AG04450 (cell line): Measurements from ENCODE around the gene STAP1. TPM values are rescaled to one million over a fixed set of nuclear protein-coding genes. Genes with fewer than 3 reads are reported as not detected.

Experiments used
- CTCF ChIA-PET: fragments of 300-600, 350-600 bp; formaldehyde crosslinking; extraction: SDS; loops from one replicate; lab custom pipeline; 2022; ENCODE audit warnings: antibody characterized with exemption, inconsistent platforms; lab: Charles Lee
- POLR2A ChIA-PET: fragments of 350-600 bp; formaldehyde crosslinking; extraction: SDS; loops from one replicate; lab custom pipeline; 2021; ENCODE audit warnings: antibody characterized with exemption, inconsistent platforms; lab: Yijun Ruan, JAX
- DNase-seq: peaks from one replicate; pipeline ENCODE4 v3.0.0-alpha.2; 2011; ENCODE audit warnings: low read depth, low spot score
- H3K27ac ChIP-seq: one replicate; pipeline ENCODE4 v1.5.1; 2012; ENCODE audit warnings: low read depth, low read length, control low read depth
- H3K27me3 ChIP-seq: one replicate; pipeline ENCODE4 v1.6.0; 2012; ENCODE audit warnings: low read length; ENCODE audit not compliant: control insufficient read depth, insufficient read depth
- H3K4me3 ChIP-seq: 2 replicates; pipeline ENCODE4 v1.5.1; 2011; ENCODE audit warnings: mild to moderate bottlenecking, low read depth, low read length, control low read depth
- H3K9me3 ChIP-seq: 2 replicates; pipeline ENCODE4 v1.5.1; 2012; ENCODE audit warnings: low read length; ENCODE audit not compliant: control insufficient read depth, insufficient read depth
- polyA plus RNA-seq: library from polyadenylated mRNA; depleted of rRNA; stranded (reverse); fragments of >200 nt; gene quantifications from 2 replicates; pipeline ENCODE4 v1.2.3, GENCODE V29; 2011
- TF ChIP-seq, protein P1 (sequence below): IDR thresholded peaks from 2 replicates; pipeline ENCODE4 v1.5.1; 2011; ENCODE audit warnings: low read depth, low read length, control low read depth, inconsistent platforms

STAP1 gene
- polyA plus RNA-seq, 1 experiment = not detected

DNA sequence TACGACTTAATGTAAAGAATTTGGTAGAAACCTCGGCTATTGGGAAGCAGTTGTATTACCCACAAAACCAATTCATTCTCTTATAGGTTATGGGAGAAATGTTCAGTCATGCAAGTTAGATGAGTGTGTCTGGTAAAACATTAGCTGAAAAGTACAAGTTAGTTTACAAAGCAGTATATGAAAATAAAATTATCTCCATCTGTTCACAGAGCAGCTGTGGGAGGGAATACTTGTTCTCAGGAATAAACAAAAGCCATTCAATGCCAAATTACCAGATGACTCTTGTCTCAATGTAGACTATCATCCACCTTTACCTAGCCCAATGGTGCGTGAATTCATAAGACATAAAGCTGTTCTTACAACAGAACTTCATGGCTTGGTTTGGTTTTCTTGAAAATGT lies 28.6 kb downstream of the STAP1 start:
- CTCF ChIA-PET = no interaction called here
- TF ChIP-seq, protein P1, sequence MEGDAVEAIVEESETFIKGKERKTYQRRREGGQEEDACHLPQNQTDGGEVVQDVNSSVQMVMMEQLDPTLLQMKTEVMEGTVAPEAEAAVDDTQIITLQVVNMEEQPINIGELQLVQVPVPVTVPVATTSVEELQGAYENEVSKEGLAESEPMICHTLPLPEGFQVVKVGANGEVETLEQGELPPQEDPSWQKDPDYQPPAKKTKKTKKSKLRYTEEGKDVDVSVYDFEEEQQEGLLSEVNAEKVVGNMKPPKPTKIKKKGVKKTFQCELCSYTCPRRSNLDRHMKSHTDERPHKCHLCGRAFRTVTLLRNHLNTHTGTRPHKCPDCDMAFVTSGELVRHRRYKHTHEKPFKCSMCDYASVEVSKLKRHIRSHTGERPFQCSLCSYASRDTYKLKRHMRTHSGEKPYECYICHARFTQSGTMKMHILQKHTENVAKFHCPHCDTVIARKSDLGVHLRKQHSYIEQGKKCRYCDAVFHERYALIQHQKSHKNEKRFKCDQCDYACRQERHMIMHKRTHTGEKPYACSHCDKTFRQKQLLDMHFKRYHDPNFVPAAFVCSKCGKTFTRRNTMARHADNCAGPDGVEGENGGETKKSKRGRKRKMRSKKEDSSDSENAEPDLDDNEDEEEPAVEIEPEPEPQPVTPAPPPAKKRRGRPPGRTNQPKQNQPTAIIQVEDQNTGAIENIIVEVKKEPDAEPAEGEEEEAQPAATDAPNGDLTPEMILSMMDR = no peak
- no peaks in the 10 kb centered on the region for H3K27me3 ChIP-seq
- no peaks in the 10 kb centered on the region for H3K9me3 ChIP-seq
- no peak for DNase-seq
- H3K27ac ChIP-seq = no peak overlapping the region
- POLR2A ChIA-PET = no interaction called here
- H3K4me3 ChIP-seq = no peak overlapping the region

DNA sequence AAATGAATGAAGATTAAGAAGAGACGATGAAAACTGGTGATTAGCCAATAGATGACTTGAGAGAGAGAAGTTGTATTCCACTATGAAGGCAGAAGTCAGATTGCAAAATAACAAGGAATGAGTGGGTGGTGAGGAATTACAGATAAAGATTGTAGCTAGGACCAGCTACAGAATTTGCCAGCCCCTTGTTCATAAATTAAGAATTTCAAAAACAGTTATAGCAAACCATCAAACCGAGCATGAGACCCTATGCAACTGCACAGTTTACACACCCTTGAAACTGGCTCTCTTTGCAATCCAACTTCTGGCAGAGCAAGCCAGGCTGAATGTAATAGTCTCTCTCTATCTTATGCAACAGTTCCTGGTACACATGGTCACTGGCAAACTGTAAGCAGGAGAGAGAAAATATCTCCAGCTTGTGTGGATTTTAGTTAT lies 35.2 kb downstream of the STAP1 start:
- CTCF ChIA-PET = no interaction called here
- Histone ChIP-seq H3K27ac (no peak overlapping the region), H3K9me3 (no peaks in the 10 kb centered on the region), H3K27me3 (no peaks in the 10 kb centered on the region), H3K4me3 (no peak overlapping the region)
- TF ChIP-seq, protein P1 = no peak
- POLR2A ChIA-PET = no interaction called here
- no peak for DNase-seq

DNA sequence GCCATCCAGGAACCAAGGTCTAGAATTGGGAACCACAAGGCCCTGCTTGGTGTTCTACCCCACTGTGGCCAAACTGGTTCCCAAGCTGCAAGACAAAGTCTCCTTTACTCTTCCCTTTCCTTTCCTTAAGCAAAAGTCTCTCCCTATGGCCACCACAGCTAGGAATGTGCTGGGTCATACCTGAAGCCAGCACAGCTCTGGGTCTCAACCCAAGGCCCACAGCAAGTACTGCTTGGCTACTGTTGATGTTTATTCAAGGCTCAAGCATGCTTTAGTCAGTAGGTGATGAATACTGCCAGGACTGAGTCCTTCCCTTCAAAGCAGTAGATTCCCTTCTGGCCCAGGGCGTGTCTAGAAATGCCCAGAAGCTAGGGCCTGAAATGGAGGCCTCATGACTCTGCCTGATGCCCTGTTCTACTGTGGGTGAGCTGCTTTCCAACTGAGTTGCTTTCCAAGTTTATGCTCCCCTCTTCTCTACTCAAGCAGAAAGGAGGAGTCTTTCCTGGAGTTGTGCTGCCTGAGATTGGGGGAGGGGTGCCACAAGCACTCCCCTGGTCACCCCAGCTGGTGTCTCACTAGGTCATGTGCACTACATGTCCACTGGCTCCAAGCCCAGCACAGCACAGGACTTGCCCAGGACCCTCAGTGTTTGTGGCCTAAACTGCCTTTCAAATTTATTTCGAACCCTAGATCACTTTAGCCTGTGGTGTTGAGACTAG lies 44.9 kb downstream of the STAP1 start:
- TF ChIP-seq, protein P1 = no peak
- Histone ChIP-seq H3K4me3 (no peak overlapping the region), H3K27me3 (no peaks in the 10 kb centered on the region), H3K27ac (no peak overlapping the region), H3K9me3 (no peaks in the 10 kb centered on the region)
- DNase-seq = no peak
- CTCF ChIA-PET = no interaction called here
- POLR2A ChIA-PET = no interaction called here

DNA sequence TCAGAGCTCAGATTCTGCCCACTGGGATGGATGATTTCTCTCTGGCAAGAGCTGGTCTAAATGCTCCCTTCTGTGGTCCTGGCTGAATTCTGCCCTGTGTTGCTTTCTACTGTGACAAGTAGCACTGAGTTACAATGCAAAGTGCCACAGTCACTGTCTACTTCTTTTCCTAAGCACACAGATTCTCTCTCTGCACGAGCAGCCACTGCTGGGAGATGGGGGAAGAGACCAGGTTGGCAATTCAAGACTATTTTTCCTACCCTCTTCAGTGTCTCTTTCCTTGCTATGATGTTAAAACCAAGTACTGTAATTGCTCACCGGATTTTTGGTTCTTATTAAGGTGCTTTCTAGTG lies 45.5 kb downstream of the STAP1 start:
- POLR2A ChIA-PET = no interaction called here
- no peaks in the 10 kb centered on the region for H3K9me3 ChIP-seq
- TF ChIP-seq, protein P1 = no peak
- no peak overlapping the region for H3K4me3 ChIP-seq
- no peak overlapping the region for H3K27ac ChIP-seq
- DNase-seq = no peak
- no peaks in the 10 kb centered on the region for H3K27me3 ChIP-seq
- CTCF ChIA-PET = no interaction called here

DNA sequence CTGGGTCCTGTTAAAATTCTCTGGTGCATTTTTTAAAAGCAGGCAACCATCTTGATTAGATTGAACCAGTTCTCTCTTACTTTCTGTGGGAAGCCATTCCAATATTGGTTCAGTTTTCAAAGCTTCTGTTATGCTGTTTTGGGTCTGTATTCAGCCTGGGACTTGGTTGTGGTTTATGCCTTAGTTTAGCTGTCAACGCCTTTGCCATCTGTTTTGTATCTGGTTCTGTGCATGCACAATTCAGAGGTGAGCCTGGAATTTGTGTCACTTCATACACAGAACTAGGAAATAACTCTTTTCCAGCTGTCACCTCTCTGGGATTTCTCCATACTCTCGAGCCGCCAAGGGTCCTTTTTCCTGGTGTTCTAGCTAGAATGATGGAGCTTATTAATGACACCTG lies 46.2 kb downstream of the STAP1 start:
- Histone ChIP-seq H3K27me3 (no peaks in the 10 kb centered on the region), H3K9me3 (no peaks in the 10 kb centered on the region), H3K27ac (no peak overlapping the region), H3K4me3 (no peak overlapping the region)
- CTCF ChIA-PET = no interaction called here
- POLR2A ChIA-PET = no interaction called here
- TF ChIP-seq, protein P1 = no peak
- no peak for DNase-seq
